Right lung (tissue), 5 donors: ENCODE data around the gene SRRM4. TPM values are rescaled to one million over a fixed set of nuclear protein-coding genes. Genes with fewer than 3 reads are reported as not detected.
A peak's percentile ranks its signal among the peaks of the same experiment; 100 is the strongest.
"Not testable (repeated sequence)": the region's sequence is repeated elsewhere in the genome, so short reads cannot be mapped to it uniquely, and the experiment has no call there.

Experiments used
- DNase-seq, 2 donors: peaks; one replicate each; pipeline ENCODE4 v3.0.0-alpha.2; 2013
- polyA plus RNA-seq, 5 donors: library from polyadenylated mRNA; unstranded; fragments of 120-200 nt; gene quantifications; one replicate each; pipeline versions ENCODE4 v1.2.1 to v1.2.3, GENCODE V29; 2013; ENCODE audit warnings: inconsistent platforms in 1 of 5, low replicate concordance in 1 of 5; ENCODE audit not compliant: insufficient read length in 5 of 5, insufficient read depth in 1 of 5

The SRRM4 gene
- polyA plus RNA-seq, 5 donors = 0.23 to 0.48 (median 0.45) TPM

DNA sequence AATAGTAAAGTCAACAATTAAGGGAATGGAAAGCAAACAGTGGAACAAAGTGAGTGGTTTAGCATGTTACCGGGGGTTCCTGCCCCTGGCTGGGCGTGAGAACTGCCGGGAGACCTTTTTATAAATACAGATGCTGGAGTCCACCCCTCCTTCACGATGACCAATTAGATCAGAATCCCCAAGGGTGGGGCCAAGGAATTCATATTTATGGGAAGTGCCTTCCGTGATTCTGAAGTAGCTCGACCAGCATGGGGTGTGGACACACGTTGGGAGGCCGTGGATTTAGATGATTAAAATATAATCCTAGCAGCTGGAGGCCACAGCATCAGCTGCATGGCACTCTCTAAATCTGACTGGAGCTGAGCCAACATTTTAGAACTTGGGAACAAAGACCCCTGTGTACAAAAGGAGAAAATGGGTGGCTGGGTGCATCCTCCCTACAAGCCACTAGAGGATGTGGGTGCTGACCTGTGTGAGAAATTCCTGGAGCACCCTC is 87.9 kb downstream of the SRRM4 start:
- peak in 1 of 2 donors; percentile 1 for DNase-seq

GRCh38 chr12:119071176-119071575 is 89.8 kb downstream of the SRRM4 start:
- DNase-seq = no peak

- no peak for DNase-seq
Observed at GRCh38 chr12:119071638-119072231, 90.4 kb downstream of the SRRM4 start.

DNA sequence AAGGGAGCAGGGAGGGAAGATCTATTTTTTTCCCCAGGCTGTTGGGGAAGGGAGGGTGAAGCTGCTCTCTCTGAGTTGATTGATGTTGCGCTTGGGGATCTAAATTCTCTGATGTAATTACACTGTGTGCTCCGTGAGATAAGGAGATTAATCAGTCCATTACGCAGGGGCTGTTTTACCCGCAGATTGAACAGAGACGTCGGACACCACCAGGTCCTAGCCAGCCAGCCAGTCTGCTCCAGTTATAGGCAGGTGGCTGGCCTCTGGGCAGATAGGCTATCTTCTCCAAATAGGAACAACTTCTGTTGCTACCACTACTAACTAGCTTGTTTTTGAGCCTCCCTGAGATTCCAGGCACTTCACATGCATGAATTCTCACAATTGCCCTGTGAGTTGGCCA is 91.1 kb downstream of the SRRM4 start:
- no peak for DNase-seq

DNA sequence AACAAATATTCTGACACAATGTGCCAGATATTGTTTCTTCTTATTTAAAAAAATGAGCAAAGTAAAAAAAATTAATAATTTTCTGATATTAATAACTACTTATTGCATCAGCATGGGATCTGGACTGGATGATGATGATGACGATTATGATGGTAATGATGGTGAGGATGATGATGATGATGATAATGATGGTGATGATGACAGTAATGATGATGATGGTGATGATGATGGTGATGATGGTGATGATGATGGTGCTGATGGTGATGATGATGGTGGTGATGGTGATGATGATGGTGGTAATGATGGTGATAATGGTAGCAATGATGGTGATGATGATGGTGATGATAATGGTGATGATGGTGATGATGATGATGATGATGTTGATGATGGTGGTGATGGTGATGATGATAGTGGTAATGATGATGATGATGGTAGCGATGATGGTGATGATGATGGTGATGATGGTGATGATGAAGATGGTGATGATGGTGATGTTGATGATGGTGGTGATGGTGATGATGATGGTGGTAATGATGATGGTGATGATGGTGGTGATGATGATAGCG is 94.0 kb downstream of the SRRM4 start:
- no peak for DNase-seq

- DNase-seq = no peak
Observed at GRCh38 chr12:119075918-119076317, 94.6 kb downstream of the SRRM4 start.

GRCh38 chr12:119079530-119079929 is 98.2 kb downstream of the SRRM4 start:
- DNase-seq = no peak

- DNase-seq = no peak
Observed at GRCh38 chr12:119082016-119082415, 100.7 kb downstream of the SRRM4 start.

- no peak for DNase-seq
Observed at GRCh38 chr12:119082496-119082895, 101.2 kb downstream of the SRRM4 start.

GRCh38 chr12:119088685-119089379 is 107.5 kb downstream of the SRRM4 start:
- DNase-seq = no peak

GRCh38 chr12:119089380-119090013 is 108.2 kb downstream of the SRRM4 start:
- no peak for DNase-seq

DNA sequence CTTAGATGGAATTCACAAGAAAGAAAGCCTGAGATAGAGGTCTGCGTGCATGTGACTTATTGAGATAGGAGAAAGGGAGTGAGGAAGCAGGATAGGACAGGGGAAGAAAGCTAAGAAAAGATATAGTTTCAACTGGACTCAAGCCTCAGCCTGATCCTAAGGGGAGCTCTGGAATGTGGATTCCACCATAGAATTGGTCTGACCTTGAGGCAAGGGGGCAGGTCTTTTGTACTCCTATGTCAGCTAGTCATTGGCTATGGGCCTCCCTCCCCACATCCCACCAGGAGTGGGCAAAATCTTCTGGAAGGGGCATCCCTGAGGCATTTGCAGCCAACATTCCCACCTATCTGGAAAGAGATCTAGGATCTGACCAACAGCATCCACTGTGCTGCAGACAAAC is 108.9 kb downstream of the SRRM4 start:
- no peak for DNase-seq

DNA sequence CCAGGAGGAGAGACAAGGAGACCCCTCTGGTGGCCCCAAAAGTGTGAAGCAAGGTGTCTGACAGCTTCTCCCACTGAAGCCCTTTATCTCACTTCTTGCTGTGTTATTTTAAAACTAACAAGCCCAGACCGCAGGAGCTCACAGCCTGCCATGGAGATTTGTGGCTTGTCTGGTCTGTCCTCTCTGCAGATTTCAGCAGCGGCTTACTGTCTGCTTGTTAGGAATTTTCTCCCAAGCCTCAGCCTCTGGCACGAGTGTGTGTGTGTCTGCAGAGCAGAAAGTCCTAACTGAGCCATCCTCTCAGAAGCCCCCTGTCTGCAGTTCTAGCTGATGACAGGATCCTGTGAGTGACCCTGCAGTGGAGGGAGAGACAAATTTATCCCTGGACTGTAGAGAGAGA is 109.5 kb downstream of the SRRM4 start:
- no peak for DNase-seq

DNA sequence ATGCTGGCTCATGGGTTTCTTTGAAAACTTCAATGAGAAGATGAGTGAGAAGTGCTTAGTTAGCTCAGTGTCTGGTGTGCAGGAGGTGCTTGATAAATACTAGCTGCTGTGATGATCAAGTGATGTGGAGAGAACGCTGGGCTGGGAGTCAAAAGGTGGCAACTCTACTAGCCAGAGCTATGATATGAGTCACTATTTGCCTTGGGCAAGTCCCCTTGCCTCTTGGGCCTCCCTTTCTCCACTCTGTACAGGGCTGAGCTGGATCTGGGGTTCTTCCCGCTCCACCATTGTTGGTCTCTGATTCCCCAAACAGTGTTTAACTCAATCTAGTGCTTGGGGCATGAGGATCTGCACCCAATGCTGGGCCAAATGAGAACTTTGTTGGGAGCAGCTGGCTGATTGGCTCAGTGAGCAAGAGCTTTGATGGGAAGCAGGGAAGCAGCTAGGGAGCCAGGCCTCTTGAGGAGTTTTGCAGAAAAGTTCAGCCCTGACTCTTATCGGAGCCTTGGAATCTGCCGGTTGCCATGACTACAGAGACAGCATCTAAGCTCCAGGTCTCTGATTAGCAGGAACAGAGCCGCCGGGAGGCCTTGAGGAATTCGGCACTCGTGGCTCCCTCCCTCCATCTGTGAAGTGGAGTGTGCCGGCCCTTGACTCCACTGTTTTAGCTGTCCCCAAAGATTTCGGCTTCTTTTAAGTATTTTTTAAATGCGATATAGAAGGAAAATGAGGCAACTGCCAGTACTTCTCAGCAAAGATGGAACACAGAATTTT is 115.3 kb downstream of the SRRM4 start:
- DNase-seq = no peak

DNA sequence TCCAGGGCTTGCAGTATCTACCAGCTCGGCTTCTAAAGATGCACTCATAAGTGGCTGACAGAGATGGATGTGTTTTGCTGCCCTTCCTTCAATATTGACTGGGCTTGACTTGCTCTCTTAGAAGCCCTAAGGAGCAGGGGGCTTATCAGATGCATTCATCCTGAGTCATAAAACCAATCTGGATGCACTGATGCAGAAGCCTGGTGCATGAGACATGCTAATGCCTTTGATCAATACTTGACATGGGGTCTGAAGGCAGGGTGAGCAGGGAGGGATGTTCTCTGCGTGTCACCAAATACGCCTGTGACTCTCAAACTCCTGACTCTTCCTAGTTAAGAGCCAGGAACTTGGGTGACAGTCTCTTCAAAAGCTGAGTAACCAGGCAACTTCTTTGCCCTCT is 119.6 kb downstream of the SRRM4 start:
- no peak for DNase-seq

DNA sequence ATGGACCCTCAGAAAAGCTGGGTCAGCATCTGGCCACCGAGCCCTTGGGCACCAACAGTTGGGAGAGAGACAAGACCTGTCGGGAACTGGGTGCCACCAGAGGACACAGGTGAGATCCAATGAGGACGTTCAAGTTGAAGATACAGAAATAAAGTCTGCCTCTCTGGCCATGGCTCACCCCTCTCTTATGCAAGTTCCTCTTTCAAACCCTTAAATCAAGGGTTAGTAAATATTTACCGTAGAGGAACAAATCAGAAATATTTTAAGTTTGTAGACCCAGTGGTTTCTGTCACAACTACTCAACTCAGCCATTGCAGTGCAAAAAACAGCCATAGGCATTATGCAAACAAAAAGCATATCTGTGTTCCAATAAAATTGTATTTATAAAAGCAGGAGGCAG is 120.9 kb downstream of the SRRM4 start:
- DNase-seq = no peak

GRCh38 chr12:119102714-119103113 is 121.4 kb downstream of the SRRM4 start:
- DNase-seq = no peak

- not testable (repeated sequence) for DNase-seq
Observed at GRCh38 chr12:119104969-119105368, 123.6 kb downstream of the SRRM4 start.

DNA sequence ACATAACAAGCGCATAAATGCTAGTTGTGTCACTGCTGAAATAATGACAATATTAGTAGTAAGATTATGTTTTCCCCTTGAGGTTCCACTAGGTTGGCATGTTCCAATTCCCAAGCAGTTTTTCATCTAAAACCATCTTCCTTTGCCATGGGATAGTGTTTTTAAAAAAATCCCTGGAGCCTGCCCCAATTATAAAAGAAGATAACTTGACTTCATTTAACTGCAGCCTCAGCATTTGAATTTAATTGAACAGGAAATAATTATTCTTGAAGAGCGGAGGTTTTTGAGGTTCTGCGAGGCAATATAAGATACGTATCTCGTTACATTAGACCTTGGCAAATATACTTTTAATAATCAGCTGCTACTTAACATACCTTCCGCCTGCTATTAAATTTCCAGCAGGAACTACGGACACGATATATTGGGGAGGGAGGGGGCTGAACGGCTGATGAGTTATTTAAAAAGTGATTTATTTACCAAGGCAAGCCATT is 132.2 kb downstream of the SRRM4 start:
- DNase-seq = no peak

DNA sequence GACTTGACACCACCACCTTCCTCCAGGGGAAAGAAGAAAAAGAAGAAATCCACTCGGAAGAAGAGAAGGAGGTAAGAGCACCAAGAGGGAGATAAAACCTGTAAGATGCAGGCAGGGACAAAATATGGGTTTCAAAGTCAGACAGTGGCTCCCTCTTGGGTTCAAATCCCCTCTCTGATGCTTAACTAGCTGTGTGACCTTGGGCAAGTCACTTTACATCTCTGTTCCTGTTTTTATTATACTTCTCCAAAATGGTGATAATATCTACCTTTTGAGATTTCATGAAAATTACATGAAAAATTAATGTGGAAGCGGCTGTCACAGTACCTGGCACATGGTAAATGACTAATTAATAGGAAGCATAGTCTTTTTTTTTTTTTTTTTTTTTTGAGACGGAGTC is 133.0 kb downstream of the SRRM4 start:
- no peak for DNase-seq

DNA sequence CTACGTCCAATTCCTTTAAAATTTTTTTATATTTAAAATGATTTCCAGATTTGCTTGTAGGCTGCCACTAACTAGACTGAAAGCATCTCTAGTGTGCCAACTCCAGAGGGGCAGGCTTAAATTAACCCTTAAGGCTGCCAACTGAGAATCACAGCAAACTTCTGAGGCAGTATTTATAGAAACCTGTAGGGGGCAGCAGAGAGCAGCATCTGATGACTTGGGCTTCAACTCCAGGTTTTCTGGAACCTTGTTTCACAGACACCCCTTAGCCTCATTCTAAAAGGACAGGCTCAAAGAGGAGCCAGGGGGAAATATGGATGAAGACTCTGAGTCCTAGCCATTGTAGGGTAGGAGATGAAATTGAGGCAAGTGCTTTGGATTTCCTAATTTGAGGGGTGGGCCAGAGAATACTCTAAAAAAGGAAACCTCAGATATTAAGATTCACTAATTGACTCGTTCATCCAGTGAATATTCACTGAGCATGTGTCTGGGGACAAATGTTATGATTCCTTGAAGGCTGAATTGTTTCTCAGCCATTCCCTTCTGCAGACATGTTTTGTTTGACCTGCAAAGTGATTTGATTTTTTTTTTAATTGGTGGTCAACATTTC is 134.1 kb downstream of the SRRM4 start:
- DNase-seq = peak; percentile 33 to 36
